Activated gamma-delta T cell treated with Interleukin-2 at 50 U/mL for 16 hours (primary cell): ENCODE measurements around the gene DHX40.
"Not testable (repeated sequence)": the region's sequence is repeated elsewhere in the genome, so short reads cannot be mapped to it uniquely, and the experiment has no call there.

Experiments
- DNase-seq: peaks from one replicate; pipeline ENCODE4 v3.0.0-alpha.2; 2020

DHX40 gene

DNA sequence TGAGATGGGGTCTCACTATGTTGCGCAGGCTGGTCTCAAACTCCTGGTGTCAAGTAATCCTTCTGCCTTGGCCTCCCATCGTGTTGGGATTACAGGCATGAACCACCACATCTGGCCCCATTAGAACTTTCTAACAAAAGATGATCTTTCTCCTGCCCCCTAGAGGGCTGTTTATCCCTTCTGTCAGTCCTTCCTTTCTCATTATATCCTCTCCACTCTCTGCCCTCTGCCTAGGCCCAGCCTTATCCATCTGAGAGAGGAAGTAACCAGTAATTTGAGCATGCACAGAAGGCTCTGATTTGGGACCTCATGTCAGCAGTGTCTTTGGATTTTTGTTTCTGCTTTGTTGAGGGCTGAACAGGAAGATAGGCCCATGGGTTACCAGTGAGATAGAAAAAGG, 4.4 kb upstream of the DHX40 start:
- no peak for DNase-seq

DNA sequence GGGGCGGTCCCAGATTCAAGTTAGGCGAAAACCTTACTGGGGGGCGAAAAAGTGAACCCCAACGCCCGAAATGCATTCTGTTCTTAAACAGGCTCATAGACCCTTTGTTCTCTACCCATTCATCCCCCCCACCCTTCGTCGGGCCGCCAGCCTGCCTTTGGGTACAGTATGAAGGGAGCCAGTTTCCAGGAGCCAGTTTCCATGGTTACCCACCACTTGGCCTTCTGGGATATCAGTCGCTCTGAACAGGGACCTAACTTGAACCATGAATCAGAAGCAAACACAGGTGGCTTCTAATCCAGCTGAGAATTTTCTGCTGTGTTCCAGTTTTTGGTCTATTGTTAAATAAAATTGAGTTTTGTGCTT, 532 bp downstream of the DHX40 start:
- DNase-seq: peak; percentile 33

DNA sequence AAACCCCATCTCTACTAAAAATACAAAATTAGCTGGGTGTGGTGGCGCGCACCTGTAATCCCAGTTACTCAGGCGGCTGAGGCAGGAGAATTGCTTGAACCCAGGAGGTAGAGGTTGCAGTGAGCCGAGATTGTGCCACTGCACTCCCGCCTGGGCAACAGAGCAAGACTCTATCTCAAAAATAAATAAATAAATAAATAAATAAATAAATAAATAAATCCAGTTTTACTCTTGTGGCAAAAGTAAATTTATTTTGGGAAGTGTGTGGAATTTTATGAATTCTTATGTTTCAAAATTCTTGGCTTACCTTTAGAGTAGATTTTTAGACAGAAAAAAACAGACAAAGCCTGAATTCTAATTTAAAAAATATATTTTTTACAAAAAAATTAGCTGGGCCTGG, 3.7 kb downstream of the DHX40 start:
- not testable (repeated sequence) for DNase-seq

DNA sequence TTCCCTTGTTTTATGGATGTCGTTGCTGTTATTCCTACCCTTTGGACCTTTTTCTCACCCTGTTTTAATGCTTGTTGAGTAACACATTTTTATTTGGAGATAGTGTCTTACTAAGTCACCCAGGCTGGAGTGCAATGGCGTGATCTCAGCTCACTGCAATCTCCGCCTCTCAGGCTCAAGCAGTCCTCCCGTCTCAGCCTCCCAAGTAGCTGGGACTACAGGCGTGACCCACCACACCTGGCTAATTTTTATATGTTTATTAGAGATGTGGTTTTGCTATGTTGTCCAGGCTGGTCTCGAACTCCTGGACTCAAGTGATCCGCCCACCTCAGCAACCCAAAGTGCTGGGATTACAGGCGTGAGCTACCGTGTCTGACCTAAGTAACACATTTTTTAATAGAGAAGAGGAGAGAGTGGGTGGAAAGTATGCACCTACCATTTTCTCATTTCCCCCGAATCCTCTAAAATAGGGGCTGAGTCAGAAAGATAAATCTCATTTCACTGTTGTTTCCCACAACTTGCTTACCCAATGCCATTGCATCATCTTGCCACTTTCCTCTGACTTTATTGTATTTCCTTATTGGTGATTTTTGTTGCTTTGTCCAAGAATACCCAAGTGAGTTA, 7.0 kb downstream of the DHX40 start:
- DNase-seq: no peak

DNA sequence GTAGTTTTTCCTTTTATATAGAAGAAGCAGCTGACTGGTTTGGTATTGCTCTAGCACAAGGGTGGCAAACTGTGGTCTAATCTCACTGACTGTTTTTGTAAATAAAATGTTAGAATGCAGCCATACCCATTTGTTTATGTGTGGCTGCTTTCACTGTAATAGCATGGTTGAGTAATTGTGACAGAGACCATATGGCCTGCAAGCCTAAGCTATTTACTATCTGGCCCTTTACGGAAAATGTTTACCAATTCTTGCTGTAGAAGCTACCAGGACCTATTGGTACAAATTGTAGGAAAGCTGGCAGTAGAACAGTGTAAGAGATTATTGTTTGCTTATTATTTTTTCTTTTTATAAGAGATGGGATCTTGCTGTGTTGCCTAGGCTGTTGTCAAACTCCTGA, 18.8 kb downstream of the DHX40 start:
- DNase-seq: not testable (repeated sequence)

DNA sequence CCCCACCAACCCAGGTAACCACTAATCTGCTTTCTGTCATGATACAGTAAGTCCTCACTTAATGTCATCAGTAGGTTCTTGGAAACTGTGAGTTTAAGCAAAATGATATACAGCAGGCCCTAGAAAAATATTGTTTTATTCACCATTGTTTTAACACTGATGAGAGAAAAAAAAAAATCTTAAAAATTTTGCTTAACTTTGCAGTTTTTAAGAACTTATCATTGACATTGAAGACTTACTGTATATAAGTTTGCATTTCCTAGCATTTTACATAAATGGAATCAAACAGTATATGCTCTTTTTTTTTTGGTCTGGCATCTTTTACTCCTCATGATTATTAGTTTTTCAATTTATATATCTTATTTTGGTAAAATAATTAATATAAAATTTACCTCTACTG, 34.8 kb downstream of the DHX40 start:
- no peak for DNase-seq

DNA sequence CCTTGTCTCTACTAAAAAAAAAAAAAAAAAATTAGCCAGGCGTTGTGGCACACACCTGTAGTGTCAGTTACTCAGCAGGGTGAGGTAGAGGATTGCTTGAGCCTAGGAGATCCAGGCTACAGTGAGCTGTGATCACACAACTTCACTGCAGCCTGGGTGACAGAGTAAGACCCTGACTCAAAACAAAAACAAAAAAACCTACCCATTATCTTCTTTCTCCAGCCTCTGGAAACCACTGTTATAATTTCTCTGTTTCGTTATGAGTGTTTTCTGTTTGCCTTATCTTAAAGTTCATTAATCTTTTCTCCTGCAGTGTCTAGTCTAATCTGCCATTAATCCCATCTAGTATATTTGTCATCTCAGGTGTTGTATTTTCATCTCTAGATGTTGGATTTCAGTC, 35.7 kb downstream of the DHX40 start:
- no peak for DNase-seq

DNA sequence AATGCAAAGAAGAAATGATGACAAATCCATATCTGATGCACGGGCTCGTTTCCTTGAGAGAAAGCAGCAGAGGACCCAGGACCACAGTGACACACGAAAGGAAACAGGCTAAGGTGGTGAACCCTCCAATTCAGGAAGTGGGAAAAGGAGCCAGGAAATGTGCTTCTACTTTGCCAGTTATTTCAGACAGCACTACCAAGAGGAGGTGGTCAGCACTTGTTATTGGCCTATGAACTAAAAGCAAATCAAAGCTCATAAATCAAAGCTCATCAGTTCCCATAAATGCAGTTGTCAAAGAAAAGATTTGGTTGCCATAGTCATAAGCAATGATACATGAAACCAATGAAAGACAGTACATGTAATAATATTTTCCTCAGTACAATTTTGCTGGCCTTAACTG, 41.7 kb downstream of the DHX40 start:
- no peak for DNase-seq

DNA sequence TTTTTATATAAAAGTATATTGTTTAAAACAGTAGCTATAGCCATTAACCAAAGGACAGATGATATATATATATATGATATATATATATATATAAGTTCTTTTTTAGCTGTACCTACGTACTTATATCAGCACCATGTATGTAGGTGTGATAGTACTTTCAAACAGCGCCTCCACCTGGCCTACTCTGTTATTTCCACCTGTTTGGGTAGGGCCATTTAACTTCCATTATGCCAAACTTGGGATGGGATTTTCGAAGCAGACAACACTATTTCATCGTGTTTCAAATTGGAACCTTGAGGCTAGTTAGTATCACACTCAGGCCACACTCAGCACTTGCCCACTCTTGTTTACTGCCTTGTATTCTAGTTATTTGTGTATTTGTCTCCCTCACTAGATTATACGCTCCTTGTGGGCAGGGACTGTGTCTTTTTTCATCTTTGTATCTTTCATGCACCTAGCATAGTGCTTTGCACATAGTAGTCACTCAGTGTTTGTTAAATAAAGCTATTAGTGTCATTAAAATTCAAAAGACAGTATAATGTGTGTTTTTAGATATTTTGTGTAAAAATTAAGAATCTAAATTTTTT, 42.5 kb downstream of the DHX40 start:
- peak; percentile 11 for DNase-seq

DNA sequence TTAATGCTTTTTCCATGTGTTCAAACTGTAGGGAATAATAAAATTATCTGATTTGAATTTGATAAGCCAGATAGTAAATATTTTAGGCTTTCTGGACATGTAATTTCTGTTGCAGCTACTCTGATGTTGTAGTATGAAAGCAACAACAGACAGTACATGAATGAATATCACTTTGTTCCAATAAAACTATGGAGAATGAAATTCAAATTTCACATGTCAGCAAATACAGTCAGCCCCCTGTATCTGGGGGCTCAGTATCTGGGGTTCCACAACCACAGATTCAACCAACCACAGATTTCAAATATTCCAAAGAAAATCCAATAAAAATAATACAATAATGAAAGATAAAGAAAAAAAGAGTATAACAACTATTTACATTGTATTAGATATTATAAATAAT, 46.1 kb downstream of the DHX40 start:
- DNase-seq: no peak

DNA sequence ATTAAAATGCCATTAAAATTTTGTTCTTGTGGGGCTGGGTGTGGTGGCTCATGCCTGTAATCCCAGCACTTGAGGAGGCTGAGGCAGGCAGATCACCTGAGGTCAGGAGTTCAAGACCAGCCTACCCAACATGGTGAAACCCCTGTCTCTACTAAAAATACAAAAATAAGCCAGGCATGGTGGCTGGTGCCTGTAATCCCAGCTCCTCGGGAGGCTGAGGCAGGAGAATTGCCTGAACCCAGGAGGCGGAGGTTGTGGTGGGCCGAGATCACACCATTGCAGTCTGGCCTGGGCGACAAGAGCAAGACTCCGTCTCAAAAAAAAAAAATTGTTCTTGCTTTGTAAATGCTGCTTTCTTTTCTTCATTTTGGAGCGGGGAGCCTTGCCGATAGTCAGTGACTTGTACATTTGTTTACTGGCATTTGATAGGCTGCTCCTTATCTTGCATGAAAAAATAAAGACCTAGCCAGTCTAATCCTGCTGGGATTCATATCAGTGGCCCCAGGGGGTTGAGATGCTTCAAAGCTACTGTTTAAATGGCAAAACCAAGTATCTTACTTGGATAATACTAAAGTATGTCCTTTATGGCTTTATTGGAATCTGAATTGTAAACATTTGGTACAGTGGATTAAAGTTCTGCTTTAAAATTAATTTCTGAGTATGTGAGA, 51.0 kb downstream of the DHX40 start:
- DNase-seq: no peak

DNA sequence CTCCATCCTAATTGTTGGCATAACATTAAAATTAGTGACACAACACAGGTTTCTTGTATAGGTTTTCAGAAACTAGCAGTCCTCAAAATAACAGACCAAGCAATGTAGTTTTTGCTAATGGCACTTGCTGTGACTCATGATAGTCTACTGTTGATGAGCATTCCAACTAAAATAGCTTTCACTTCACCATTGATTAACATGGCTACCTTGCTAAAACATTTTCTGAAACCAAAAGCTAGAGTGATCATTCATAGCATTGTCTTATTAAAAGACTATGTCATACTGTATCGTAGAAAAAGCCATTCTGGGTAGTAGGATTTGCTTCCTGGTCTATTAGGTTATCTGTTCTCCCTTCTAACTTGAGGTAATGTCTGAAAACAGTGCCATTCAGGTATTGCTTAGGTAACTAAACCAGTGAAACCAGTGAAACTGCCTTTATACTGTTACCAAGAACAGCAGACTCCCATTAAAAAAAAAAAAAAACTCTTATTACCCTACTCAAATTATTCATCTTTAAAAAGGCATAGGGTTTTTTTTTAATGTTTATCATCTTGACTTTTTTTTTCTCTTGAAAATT, 51.8 kb downstream of the DHX40 start:
- DNase-seq: no peak

DNA sequence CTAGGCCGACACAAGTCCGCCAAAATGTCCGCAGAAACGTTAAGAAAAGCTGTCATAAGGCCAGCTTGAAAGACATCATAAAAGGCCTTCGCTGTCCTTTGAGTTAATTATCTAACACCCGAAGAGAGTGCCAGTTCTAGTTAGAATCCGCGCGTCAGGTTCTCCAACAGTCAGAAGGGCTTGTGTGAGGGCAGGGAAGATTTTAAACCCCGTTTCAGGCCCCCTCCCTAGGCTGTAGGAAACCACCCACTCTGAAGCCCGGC, 53.6 kb downstream of the DHX40 start:
- DNase-seq: no peak

DNA sequence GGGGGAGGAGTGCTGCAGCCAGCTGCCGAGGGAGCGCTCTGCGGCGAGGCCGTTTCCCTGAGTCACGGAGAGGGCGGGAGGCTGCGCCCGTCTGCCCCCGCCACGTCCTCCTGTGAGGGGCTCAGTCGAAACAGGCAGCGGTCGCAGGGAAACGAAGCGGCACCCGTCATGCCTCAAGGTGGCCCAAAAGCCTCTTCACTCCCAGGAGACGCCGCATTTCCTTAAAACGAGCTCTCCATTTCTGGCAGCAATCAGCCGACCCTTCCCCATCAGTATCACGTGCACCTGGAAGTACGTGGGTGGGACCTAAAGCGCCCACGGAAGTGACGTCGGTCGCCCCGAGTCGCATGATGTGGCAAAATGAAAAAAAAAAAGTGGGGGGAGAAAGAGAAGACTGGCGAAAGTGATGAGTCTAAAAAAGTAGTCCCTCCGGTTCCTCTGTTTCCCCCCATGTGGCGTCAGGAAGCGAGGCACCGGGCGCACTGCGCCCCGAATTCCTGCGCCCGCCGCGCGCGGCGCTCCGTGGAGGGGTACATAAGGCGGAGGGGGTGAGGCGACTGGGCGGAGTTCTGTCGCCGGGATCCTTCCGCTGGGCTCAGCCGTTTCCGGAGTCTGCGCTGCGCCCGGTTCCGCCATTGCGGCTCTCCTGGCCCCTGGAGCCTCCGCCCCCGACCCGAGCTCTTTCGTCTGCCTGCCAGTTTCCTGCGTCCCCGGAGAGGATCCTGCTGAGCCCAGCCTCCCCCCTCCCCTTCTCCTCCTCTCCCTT, 54.1 kb downstream of the DHX40 start, which contains the start of gene CLTC:
CLTC (plus strand) TSS at position 598 of the 766 bp plus-strand sequence. CDS start 237 bp downstream, outside the sequence.
- peak; percentile 87 for DNase-seq

DNA sequence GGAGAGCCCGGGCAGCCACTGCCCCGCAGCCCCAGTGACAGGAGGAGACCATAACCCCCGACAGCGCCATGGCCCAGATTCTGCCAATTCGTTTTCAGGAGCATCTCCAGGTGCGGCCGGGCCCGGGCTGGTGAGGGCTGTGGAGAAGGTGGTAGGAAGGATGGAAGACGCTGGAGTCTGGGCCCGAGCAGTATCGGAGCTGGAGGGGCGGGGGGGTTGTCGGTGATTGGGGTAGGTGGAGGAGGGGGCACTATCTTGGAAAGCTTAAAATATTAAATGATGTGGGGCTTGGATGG, 54.6 kb downstream of the DHX40 start:
- DNase-seq: no peak

DNA sequence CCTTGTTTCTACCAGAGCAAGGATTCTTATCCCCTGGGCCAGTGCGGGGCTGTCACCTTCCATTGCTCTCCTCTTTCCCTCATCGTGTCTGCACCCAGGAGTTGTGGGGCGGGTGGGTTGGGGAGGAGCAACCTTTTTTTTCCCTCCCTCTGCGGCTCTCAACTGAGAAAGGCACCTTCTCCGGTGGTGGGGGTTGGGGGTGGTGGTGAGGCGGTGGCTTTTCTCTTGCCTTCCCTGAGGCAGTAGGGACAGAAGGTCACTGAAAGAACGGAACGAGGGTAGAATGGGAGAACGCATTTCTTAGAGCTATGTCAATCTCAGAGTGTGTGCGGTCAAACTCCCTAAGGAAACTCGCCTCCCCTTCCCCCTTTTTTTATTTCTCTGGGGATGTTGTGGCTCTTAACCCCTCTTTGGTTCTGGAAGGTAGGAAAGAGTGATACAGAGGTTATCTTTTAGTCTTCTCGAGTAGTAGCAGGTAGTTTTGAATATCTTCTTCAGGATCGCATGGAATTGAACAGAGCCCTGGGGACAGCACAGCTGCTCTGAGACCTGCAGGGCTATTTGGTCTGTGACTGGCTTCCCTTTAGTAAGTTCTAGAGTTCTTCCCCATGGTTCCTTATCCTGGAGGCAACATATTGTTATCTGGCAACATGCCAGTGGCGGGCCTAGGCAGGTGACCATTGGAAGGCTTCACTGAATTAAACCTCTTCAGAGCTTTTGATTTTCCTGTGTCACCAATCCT, 55.3 kb downstream of the DHX40 start:
- DNase-seq: peak; percentile 30

DNA sequence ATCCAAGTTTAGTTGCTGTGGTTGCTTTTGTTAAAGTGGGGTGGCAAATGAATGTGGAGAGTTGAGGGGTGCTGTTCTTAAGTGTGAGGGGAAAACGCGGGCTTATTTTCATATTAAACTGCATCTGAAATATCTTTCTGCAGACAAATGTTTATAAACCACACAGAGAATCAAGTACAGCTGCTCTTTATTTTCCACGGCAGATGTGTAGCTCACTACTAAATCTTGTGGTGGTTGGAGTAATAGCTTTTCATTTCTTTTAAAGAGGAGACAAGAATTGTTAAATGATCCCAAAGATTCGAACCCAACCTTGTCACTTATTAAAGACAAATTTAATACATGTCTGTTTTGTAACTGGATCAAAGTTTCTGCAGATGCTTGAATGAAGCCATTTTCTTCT, 56.4 kb downstream of the DHX40 start:
- DNase-seq: no peak

DNA sequence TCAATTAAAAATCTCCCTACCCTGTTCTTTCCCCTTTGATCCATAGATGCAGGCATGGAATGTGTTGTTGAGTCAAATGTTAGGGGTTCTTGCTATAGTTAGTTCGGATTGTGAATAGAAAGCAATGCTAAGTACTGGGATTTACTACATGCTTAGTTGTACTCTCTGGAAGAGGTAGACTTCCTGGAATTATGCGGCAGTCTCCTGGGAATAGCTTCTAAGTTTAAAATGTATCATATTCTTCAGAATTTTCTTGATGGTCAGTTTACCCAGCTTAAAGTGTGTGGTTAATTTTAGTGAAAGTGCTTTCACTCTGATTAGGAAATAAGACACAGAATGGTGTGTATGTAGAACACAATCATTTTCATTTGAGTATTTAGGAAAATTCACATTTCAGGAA, 57.7 kb downstream of the DHX40 start:
- DNase-seq: no peak

DNA sequence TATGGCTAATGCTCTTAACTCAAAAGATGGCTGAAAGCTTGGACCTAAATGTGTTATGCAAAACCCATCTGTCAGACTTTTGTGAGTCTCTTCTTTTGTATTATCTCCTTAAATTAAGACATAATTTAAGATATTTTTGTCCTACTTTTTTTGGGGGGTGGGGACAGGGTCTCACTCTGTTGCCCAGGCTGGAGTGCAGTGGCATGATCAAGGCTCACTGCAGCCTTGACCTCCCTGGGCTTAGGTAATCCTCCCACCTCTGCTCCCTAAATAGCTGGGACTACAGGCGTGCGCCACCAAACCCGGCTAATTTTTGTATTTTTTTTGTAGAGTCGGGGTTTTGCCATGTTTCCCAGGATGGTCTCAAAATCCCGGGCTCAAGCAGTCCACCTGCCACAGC, 61.3 kb downstream of the DHX40 start:
- no peak for DNase-seq

DNA sequence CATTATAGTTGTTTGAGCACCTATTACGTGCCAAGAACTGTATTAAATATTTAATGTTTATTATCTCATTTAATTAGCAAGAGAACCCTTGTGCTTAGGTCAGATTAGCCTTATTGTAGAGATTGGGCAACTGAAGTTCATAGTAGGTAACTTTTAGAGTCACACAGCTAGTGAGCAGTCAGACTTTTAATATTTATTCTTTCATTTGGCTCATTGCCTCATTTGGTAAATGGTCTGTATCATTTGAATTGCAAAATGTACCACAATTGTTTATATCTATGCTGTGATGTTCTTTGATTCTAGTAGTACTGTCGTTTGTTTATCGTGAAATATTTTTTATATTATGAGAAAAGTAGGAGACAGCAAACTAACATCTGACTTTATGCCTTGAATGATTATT, 61.9 kb downstream of the DHX40 start:
- no peak for DNase-seq

DNA sequence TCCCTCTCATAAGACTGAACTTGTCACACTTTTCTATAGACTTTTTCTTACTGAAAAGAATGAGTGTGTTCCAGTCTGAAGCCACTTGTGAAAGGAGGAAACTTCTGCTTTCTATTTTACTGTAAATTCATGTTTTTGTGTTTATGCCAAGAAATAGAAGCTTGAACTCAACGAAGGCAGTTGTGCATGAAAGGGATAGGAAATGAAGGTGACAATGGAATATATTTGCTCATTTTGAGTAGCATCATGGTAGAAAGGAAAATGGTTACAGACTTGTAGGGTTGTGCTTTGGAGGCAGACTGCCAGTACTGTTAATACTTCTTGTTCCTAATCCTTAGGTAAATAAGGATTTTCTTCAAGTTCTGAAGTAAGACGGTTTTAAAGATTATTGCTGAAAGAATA, 62.4 kb downstream of the DHX40 start:
- DNase-seq: no peak

DNA sequence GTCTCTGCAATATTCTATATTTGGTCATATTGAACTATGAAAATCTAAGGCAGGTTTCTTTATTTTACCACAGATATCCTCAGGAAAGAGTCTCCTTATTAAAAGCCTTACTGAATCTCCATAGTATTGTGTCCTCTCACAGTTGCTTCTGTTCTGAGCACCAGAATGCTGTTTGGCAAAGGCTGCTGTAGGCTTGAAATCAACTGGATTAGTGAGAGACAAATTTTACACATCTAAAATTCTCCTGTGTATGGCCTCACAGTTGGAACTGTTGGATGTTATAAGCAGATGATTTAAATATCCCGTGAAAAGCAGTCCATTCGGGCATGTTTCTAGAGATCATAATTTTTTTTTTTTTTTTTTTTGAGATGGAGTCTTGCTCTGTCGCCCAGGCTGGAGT, 63.8 kb downstream of the DHX40 start:
- no peak for DNase-seq

DNA sequence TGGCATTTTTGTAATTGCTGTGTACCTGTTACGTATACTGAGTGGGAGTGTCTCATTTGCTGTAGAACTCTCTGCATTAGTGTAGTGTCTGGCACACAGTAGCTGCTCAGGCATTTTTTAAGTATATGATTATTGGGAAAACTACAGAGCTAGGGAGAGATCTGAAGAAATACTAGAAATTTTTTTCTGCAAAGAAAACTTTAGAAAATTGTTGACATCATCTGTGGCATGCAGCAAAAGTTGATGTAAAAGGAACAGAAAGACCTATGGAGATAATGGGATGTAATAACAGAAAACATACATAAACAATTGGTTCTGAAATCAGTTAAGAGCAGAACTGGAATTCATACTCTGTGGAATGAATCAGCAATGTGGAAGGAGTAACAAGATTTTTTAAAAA, 65.9 kb downstream of the DHX40 start:
- DNase-seq: no peak
